CD4-positive, alpha-beta T cell treated with Interleukin-21 for 1 hour (primary cell): Measurements from ENCODE around the gene FN3KRP.

Experiments
- DNase-seq: peaks from one replicate; pipeline ENCODE4 v3.0.0-alpha.2; 2020

Gene FN3KRP

DNA sequence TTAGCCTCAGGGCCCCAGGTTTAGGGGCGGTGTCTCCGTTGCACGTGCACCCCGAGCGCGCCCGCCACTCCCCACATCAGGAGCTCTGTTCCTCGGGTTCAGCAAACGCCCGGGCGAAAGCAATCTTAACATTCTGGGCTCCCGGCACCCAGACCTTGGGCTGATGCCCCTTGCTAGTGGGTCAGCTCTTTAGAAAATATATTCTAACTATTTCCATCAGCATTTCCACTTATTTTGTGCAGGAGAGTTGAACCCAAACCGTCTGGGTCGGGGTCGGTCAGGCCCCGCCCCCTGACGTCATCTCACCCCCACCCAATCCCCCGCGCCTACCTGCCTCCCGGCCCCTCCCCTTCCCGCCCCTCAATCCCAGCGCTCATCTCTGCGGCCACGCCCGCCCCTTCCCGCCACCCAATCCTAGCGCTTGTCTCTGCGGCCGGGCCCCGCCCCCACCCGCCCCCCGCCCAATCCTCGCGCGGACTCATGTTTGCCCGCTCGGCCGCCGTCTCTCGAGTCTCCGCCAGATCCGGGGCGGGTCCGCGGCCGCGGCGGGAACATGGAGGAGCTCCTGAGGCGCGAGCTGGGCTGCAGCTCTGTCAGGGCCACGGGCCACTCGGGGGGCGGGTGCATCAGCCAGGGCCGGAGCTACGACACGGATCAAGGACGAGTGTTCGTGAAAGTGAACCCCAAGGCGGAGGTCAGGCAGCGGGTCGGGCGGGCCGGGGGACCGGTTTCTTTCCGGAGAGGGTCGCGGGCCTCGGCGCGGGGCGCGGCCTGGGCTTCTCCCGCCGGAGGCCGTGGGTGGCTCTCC lies at the start of gene FN3KRP:
Gene FN3KRP, plus strand, starts transcription at position 504 of the 808 bp plus-strand sequence. Its CDS starts 50 bp downstream, at position 554.
- DNase-seq, result peak; percentile 95

- no peak for DNase-seq
Observed at GRCh38 chr17:82666931-82667667, 49.4 kb upstream of the FN3KRP start.

DNA sequence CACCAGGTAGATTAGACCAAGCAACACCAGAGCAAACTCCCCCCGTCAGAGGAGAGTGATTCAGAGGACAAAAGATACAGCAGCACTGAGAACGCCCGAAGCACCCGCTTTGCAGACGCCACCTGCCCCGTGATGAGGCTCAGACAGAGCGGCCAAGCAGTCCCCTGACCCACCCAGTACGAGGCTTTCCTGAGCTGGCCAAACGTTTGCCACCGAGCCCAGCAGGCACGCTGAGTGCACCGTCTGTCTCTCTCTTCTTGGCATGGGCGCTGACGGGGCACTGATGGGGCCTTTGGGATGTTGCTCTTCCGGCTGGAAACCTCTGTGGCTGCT lies 48.9 kb upstream of the FN3KRP start:
- DNase-seq, result no peak

GRCh38 chr17:82668024-82668630 lies 48.4 kb upstream of the FN3KRP start:
- DNase-seq, result no peak

DNA sequence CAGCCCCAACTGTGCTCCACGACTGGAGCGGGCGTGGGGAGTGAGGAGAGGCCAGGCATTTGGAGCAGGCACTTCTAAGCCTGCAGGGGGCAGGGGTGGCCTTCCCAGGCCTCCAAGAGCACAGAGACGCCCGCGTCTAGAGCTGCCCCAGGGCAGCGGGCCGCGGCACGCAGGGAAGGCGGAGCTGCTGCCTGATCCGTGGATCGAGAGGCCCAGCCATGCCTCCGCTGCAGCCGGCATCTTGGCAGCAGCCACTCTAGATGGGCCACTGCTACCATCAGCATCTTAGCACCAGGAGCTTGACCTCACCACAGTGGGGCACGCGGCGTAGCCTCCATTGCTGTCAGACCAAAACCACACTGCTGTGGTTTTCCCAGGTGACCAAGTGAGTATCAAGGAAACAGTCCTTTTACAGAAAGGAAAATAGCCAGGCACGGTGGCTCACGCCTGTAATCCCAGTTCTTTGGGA lies 47.8 kb upstream of the FN3KRP start:
- DNase-seq, result peak; percentile 40

- no peak for DNase-seq
Observed at GRCh38 chr17:82670661-82671450, 45.6 kb upstream of the FN3KRP start.

- no peak for DNase-seq
Observed at GRCh38 chr17:82674656-82675475, 41.6 kb upstream of the FN3KRP start.

DNA sequence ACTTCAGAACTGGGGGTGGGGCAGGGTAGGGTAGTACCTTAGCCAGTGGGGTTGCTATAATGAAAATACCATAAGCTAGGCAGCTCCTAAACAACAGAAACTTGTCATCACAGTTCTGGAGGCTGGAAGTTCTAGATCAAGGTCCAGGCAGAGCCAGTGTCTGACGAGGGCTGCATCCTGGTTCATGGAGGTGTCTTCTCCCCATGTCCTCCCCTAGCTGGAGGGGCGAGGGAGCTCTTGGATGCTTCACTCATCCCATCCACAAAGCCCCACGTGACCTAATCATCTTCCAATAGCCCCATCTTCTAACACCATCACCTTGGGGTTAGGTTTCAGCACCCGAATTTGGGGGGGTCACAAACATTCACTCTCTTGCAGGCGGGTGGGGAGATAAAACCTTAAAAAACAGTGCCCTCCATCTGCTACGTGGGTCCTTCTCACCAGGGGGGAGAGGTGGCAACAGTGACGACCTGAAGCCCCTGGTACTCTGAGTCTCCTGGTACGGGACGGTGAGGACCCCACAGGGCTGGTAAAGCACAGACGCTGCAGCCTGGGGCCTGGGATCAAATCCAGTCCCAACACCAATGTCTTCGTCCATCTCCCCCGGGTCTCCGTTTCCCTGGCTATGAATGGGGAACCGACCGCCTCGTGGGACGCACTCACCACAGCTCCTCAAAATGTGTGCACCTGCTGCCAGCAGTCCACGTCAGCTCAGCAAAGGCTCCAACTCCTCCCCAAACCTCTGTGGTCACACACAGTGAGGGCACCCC lies 40.8 kb upstream of the FN3KRP start:
- no peak for DNase-seq

GRCh38 chr17:82677353-82677925 lies 39.1 kb upstream of the FN3KRP start:
- DNase-seq, result no peak

- DNase-seq, result no peak
Observed at GRCh38 chr17:82678265-82678891, 38.1 kb upstream of the FN3KRP start.

DNA sequence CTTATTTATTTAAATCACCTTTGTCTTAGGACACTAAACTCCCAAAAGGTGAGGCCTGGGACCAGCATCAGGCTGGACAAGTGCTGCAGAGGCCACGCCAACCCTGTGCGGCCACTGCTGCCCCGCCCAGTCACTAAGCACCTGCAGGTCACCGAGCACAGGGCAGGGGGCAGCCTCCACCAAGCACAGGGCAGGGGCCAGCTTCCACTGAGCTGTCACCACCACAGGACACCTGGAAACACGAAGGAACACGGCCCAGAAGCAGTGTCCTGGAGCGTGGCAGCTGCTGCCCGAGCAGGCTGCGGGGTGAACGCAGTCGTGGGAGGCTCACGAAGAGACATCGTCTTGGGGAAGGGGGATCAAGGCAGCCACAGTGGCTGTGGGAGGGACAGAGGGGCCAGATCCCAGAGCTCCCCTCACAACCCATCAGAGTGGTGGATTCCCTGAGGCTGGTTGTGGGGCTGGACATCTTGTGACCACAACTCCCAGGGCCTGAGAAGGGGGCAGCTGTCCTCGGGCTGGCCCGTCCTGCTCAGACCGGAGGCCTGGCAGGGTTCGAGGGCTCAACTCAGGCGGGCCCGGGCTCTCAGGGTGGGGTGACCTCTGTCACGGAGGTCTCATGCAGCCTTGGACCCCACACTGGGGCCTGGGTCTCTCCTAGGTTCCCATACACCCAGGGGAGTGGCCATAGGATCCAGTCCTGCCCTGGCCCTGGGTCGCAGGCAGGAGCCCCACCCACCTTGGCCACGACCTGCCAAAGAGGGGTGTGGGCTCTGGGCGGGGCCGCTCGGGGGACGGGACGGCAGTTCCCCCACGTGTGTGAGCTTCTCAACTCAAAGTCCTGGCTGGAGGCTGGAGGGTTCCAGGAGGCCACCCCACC lies 36.7 kb upstream of the FN3KRP start:
- DNase-seq, result no peak

DNA sequence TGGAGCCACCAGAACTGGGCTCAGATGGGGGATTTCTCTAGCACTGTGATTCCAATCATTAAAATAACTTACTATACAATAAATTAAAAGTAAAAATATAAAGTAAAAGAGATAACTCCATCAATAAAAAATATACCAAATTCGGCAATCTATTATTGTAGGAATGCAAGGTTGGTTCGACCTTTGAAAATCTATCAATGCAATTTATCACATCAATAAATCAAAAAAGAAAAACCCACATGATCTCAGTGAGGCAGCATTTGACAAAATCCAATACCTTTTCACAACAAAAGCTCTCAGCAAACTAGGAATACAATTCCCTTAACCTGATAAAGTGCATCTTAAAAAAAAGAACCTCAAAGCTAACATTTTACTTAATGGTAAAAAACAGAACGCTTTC lies 35.0 kb upstream of the FN3KRP start:
- DNase-seq, result no peak

- DNase-seq, result no peak
Observed at GRCh38 chr17:82683534-82683933, 33.0 kb upstream of the FN3KRP start.

DNA sequence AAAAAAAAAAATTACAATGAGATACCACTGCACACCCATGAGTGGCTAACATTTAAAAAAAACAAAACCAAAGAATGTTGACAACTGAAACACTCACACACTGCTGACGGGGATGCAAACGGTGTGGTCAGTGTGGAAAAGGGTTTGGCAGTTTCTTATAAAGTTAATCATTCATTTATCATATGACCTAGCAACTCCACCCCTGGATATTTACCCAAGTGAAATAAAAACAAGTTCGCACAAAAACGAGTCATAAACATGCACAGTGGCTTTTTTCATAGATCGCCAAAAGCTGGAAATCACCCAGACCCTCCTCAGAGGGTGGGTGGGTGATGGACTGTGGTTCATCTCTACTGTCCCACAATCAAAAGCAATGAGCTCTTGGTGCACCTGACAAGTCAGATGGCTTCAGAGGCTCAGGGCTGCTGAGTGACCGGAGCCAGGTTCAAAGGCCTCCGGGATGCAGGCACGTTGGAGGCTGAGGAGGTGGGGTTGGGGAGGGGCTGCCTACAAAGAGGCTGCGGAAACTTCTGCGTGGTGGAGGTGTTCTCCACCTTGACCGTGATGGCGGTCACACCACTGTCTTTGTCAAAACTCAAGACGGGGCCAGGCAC lies 32.2 kb upstream of the FN3KRP start:
- no peak for DNase-seq

DNA sequence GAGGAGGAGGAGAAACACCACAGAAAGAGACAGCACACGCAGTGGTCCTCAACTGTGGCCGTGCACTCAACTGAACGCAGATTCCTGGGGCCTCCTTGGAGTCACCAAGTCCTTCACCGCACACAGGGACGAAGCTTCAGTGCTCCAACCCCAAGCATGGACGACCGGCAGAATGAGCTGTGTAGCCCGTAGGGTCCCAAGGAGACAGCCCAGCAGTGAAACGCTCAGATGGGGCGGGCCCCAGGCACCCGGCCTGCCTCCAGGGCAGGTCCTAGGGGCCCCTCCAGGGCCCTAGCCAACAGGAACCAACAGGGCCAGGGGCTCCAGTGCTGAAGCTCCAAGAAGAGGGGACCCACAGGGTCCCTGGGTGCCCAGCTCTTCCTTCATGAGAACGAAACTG lies 31.2 kb upstream of the FN3KRP start:
- DNase-seq, result no peak

- no peak for DNase-seq
Observed at GRCh38 chr17:82686366-82687324, 29.9 kb upstream of the FN3KRP start.

GRCh38 chr17:82687375-82687861 lies 29.1 kb upstream of the FN3KRP start:
- no peak for DNase-seq

DNA sequence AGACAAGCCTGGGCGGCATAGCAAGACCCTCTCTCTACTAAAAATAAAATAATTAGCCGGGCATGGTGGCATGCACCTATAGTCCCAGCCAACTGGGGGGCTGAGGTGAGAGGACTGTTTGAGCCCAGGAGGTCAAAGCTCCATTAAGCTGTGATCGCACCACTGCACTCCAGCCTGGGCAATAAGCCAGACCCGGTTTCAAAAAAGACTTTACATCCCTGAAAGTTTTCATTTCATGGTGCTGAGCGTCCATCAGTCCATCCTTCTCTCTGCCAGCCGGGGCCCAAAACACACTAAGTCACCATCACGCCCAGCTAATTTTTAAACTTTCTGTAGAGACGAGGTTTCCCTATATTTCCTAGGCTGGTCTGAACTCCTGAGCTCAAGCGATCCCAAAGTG lies 28.6 kb upstream of the FN3KRP start:
- DNase-seq, result no peak
